OCI-LY3 (cell line): ENCODE results near the gene DOCK10.

ENCODE experiments used
- H2AFZ ChIP-seq: fragments of 200-600, 300-600 bp; shearing (Covaris generic); 2 replicates; pipeline ENCODE4 v1.6.0; 2014; ENCODE audit warnings: antibody characterized with exemption, low read depth, low read length
- H3K27ac ChIP-seq: fragments of 200-600, 300-600 bp; sonication (generic); 2 replicates; pipeline ENCODE4 v1.5.1; 2014; ENCODE audit warnings: mild to moderate bottlenecking, low read length, moderate library complexity, mixed read lengths
- H3K27me3 ChIP-seq: fragments of 200-600, 300-600 bp; sonication (generic); 2 replicates; pipeline ENCODE4 v1.6.1; 2014; ENCODE audit warnings: low read depth, low read length, mixed read lengths
- H3K36me3 ChIP-seq: fragments of 200-600, 300-600 bp; sonication (generic); replicated peaks from 2 replicates; pipeline ENCODE3; 2014; ENCODE audit warnings: low read depth, low read length, mixed read lengths
- H3K4me1 ChIP-seq: fragments of 300-600, 200-600 bp; sonication (generic); 2 replicates; pipeline ENCODE4 v1.6.1; 2014; ENCODE audit warnings: low read length, mixed read lengths
- H3K4me2 ChIP-seq: fragments of 200-600, 300-600 bp; sonication (generic); 2 replicates; pipeline ENCODE4 v1.6.1; 2014; ENCODE audit warnings: low read length, mixed read lengths
- H3K4me3 ChIP-seq: fragments of 300-600, 200-600 bp; sonication (generic); 2 replicates; pipeline ENCODE4 v1.5.1; 2014; ENCODE audit warnings: antibody characterized with exemption, mild to moderate bottlenecking, low read length, moderate library complexity
- H3K79me2 ChIP-seq: fragments of 300-600, 200-600 bp; shearing (Covaris generic); 2 replicates; pipeline ENCODE4 v1.6.1; 2014; ENCODE audit warnings: mild to moderate bottlenecking, low read length, mixed read lengths
- H3K9ac ChIP-seq: fragments of 300-600, 200-600 bp; shearing (Covaris generic); 2 replicates; pipeline ENCODE4 v1.6.0; 2014; ENCODE audit warnings: mild to moderate bottlenecking, low read length, moderate library complexity
- H3K9me3 ChIP-seq: fragments of 200-600, 300-600 bp; shearing (Covaris generic); 2 replicates; pipeline ENCODE4 v1.6.1; 2014; ENCODE audit warnings: low read length, mixed read lengths; ENCODE audit not compliant: insufficient read depth
- H4K20me1 ChIP-seq: fragments of 200-600, 300-600 bp; sonication (generic); 2 replicates; pipeline ENCODE4 v1.6.1; 2016; ENCODE audit warnings: low read length, mixed read lengths; ENCODE audit not compliant: insufficient read depth
- EZH2phosphoT487 ChIP-seq: fragments of 200-600 bp; shearing (Covaris generic); IDR thresholded peaks from 2 replicates; pipeline ENCODE4 v1.6.1; 2018; ENCODE audit warnings: antibody characterized with exemption, mixed run types, low read depth
- TF ChIP-seq, protein P1 (sequence below): fragments of 200-600, 300-600 bp; sonication (generic); IDR thresholded peaks from 2 replicates; pipeline ENCODE4 v1.5.1; 2014; ENCODE audit warnings: antibody characterized with exemption, low read length, low read depth

Gene DOCK10

DNA sequence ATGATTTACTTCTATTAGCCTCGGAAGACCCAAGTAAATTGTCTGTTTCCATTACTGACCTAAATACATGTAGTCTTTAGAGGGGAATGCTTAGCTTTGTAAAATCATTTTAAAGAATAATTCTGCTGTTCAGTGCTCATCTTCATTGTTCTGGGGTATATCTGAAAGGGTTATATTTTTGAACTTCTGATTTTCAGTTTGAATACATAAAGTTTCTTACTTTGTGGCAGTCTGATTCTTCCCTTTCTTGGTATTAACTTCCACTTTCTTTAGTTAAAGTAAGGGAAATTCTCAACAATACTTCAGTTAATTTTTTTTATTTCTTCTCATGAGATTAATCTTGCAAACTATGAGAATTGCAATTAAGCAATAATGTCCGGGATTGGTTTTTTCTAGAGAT lies 148.4 kb downstream of the DOCK10 start:
- H4K20me1 ChIP-seq: no peaks in the 10 kb centered on the region
- peak overlapping the region; percentile 94 for H3K27ac ChIP-seq
- peaks cover 8% of the 10 kb centered on the region for H3K79me2 ChIP-seq
- H3K9me3 ChIP-seq: no peaks in the 10 kb centered on the region
- H3K4me1 ChIP-seq: peaks cover 62% of the 10 kb centered on the region
- no peak overlapping the region for H2AFZ ChIP-seq
- no peaks in the 10 kb centered on the region for H3K27me3 ChIP-seq
- H3K4me3 ChIP-seq: peak overlapping the region; percentile 67
- peak overlapping the region; percentile 70; the same call in 1 of the 2 replicates for H3K9ac ChIP-seq
- peaks cover 12% of the 10 kb centered on the region for H3K36me3 ChIP-seq
- no peak for TF ChIP-seq EZH2phosphoT487
- TF ChIP-seq, protein P1, sequence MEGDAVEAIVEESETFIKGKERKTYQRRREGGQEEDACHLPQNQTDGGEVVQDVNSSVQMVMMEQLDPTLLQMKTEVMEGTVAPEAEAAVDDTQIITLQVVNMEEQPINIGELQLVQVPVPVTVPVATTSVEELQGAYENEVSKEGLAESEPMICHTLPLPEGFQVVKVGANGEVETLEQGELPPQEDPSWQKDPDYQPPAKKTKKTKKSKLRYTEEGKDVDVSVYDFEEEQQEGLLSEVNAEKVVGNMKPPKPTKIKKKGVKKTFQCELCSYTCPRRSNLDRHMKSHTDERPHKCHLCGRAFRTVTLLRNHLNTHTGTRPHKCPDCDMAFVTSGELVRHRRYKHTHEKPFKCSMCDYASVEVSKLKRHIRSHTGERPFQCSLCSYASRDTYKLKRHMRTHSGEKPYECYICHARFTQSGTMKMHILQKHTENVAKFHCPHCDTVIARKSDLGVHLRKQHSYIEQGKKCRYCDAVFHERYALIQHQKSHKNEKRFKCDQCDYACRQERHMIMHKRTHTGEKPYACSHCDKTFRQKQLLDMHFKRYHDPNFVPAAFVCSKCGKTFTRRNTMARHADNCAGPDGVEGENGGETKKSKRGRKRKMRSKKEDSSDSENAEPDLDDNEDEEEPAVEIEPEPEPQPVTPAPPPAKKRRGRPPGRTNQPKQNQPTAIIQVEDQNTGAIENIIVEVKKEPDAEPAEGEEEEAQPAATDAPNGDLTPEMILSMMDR: no peak
- peak overlapping the region; percentile 96 for H3K4me2 ChIP-seq

DNA sequence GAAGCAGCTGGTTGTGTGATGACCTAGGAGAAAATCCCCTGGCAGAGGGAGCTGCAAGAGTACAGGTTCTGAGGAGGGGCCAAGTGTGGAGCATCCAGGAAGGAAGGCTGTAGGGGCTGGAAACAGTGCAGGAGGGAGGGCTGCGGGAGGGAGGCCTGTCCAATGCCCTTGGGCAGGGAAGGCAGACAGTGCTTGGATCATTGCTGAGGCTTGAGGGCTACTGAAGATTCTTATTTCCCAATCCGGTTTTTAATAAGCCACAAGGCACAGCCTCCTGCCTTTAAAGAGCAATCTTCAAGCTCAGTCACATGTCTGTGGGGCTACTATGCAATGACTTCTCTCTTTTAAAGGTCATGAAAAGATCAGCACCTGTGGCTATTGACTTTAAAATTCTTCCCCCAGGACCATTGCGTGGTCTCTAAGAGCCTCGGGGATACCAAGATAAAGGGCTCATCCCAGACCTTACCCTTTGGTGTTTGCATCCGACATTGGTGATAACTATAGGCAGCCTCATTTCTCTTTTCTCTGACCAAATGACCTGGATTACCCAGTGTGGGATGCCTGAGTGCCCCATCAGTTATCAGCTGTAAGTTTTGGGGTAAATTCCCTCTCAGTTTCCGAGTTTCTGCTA lies 149.6 kb downstream of the DOCK10 start:
- peak overlapping the region; percentile 96 for H3K4me2 ChIP-seq
- TF ChIP-seq EZH2phosphoT487: no peak
- TF ChIP-seq, protein P1: no peak

DNA sequence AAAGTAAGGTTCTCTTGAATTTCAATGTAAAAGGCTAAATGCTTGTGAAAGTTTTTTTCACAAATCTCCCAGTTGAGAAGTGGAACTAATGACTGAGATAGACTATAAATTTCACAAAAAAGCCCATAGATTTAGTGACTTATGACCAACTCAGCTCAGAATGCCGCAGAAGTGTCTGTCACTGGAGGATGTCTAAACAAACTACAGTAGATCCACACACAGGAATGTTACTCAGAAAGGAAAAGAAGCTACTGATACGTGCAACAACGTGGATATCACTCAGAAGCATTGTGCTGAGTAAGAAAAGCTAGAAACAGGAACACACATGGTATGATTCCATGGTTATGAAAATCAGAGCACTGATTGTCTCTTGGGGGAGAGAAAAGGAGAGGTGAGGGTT lies 151.9 kb downstream of the DOCK10 start:
- Histone ChIP-seq H3K4me2 (no peak overlapping the region), H2AFZ (no peak overlapping the region), H3K36me3 (peaks cover 19% of the 10 kb centered on the region), H4K20me1 (no peaks in the 10 kb centered on the region), H3K27me3 (no peaks in the 10 kb centered on the region), H3K27ac (no peak overlapping the region), H3K9ac (no peak overlapping the region), H3K4me3 (no peak overlapping the region), H3K9me3 (no peaks in the 10 kb centered on the region), H3K79me2 (peaks cover 8% of the 10 kb centered on the region), H3K4me1 (peaks cover 60% of the 10 kb centered on the region)
- TF ChIP-seq, protein P1: no peak

More for the DNA sequence above, 149.6 kb downstream of the DOCK10 start:
- Histone ChIP-seq H3K36me3 (peaks cover 19% of the 10 kb centered on the region), H3K9me3 (no peaks in the 10 kb centered on the region), H4K20me1 (no peaks in the 10 kb centered on the region), H3K27me3 (no peaks in the 10 kb centered on the region), H2AFZ (no peak overlapping the region), H3K27ac (peak overlapping the region; percentile 94; the same call in 1 of the 2 replicates), H3K9ac (peak overlapping the region; percentile 70; the same call in 1 of the 2 replicates), H3K4me1 (peaks cover 61% of the 10 kb centered on the region), H3K4me3 (no peak overlapping the region), H3K79me2 (peaks cover 8% of the 10 kb centered on the region)

DNA sequence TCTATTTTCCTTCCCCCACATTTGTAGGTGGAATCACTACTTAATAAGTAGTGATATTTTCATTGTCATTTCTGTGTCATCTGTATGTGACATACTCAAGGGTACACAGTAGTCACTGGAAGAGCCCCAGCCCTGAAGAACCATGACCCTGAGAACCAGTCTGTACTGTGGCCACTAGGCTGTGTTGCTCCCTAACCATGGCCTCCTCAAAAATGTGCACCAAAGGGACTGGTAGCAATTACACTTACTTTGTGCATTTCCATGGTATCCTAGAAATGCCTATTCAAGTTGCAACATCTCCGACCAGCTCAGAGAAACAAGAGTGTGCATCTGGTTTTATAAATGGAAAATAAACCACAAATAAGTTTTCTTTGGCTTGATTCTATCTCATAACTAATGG lies 155.1 kb downstream of the DOCK10 start:
- Histone ChIP-seq H3K36me3 (peaks cover 18% of the 10 kb centered on the region), H3K79me2 (peaks cover 5% of the 10 kb centered on the region), H3K4me1 (peaks cover 53% of the 10 kb centered on the region), H3K9me3 (no peaks in the 10 kb centered on the region), H3K27ac (peak overlapping the region; percentile 74; the same call in 1 of the 2 replicates), H3K4me2 (peak overlapping the region; percentile 78), H3K9ac (no peak overlapping the region; the same call in 1 of the 2 replicates), H4K20me1 (no peaks in the 10 kb centered on the region), H3K27me3 (no peaks in the 10 kb centered on the region), H2AFZ (no peak overlapping the region), H3K4me3 (no peak overlapping the region)
- TF ChIP-seq EZH2phosphoT487: no peak
- TF ChIP-seq, protein P1: peak; percentile 49
